Stomach (tissue), 4 donors: ENCODE measurements around the gene PIEZO1.
"Not testable (repeated sequence)": the region's sequence is repeated elsewhere in the genome, so short reads cannot be mapped to it uniquely, and the experiment has no call there.

Source experiments
- POLR2A ChIP-seq, 4 donors: fragments of 450-650 bp; IDR thresholded peaks; one replicate each; pipeline ENCODE4 v1.6.1; 2016; ENCODE audit warnings: antibody characterized with exemption in 4 of 4, control low read depth in 2 of 4, mild to moderate bottlenecking in 1 of 4, moderate library complexity in 1 of 4
- TF ChIP-seq, protein P1 (sequence below), 7 experiments: fragments of 450-650 bp in 4 of 7; fragments of 200-600 bp in 3 of 7; sonication (generic) in 3 of 7; IDR thresholded peaks; one replicate each; pipeline ENCODE4 v1.5.1; 2016 to 2019; ENCODE audit warnings: antibody characterized with exemption in 7 of 7, control low read depth in 2 of 7, mild to moderate bottlenecking in 1 of 7

DNA sequence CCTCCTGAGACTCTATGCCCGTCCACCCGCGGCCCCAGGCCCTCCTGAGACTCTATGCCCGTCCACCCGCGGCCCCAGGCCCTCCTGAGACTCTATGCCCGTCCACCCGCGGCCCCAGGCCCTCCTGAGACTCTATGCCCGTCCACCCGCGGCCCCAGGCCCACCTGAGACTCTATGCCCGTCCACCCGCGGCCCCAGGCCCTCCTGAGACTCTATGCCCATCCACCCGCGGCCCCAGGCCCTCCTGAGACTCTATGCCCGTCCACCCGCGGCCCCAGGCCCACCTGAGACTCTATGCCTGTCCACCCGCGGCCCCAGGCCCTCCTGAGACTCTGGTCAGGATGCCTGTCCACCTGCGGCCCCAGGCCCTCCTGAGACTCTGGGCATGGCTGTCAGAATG lies 13.2 kb downstream of the PIEZO1 start:
- TF ChIP-seq, protein P1, sequence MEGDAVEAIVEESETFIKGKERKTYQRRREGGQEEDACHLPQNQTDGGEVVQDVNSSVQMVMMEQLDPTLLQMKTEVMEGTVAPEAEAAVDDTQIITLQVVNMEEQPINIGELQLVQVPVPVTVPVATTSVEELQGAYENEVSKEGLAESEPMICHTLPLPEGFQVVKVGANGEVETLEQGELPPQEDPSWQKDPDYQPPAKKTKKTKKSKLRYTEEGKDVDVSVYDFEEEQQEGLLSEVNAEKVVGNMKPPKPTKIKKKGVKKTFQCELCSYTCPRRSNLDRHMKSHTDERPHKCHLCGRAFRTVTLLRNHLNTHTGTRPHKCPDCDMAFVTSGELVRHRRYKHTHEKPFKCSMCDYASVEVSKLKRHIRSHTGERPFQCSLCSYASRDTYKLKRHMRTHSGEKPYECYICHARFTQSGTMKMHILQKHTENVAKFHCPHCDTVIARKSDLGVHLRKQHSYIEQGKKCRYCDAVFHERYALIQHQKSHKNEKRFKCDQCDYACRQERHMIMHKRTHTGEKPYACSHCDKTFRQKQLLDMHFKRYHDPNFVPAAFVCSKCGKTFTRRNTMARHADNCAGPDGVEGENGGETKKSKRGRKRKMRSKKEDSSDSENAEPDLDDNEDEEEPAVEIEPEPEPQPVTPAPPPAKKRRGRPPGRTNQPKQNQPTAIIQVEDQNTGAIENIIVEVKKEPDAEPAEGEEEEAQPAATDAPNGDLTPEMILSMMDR (IDR thresholded peaks at IDR 0.05): not testable (repeated sequence)
- not testable (repeated sequence) for TF ChIP-seq POLR2A (IDR thresholded peaks at IDR 0.05)
